Stomach (tissue), 9 donors: ENCODE results near the gene DLX4. TPM values are rescaled to one million over a fixed set of nuclear protein-coding genes. Genes with fewer than 3 reads are reported as not detected.

ENCODE experiments used
- DNase-seq, 2 donors: peaks; one replicate each; pipeline versions ENCODE4 v3.0.0 to v3.0.0-alpha.2; 2013 to 2019
- H3K27ac ChIP-seq, 5 donors: fragments of 200-600 bp in 4 of 5; sonication (generic) in 4 of 5; one replicate each; pipeline ENCODE4 v1.5.1; 2013 to 2019; ENCODE audit warnings: mild to moderate bottlenecking in 1 of 5, moderate library complexity in 1 of 5
- H3K27me3 ChIP-seq, 3 donors: fragments of 200-600 bp; sonication (generic); one replicate each; pipeline ENCODE4 v1.5.1; 2017 to 2019; ENCODE audit warnings: mixed run types in 1 of 3
- H3K36me3 ChIP-seq, 4 donors: fragments of 200-600 bp; sonication (generic); 1 replicate in 3 of 4; 2 replicates in 1 of 4; pipeline ENCODE4 v1.5.1; 2016 to 2019
- H3K4me1 ChIP-seq, 4 donors: fragments of 200-600 bp; sonication (generic); one replicate each; pipeline ENCODE4 v1.5.1; 2016 to 2019
- H3K4me3 ChIP-seq, 4 donors: fragments of 200-600 bp; sonication (generic) in 3 of 4; one replicate each; pipeline ENCODE4 v1.5.1; 2016 to 2019; ENCODE audit warnings: mild to moderate bottlenecking in 1 of 4
- H3K9me3 ChIP-seq, 4 donors: fragments of 200-600 bp; sonication (generic); one replicate each; pipeline ENCODE4 v1.5.1; 2016 to 2019
- EP300 ChIP-seq: sonication (generic); formaldehyde crosslinking; IDR thresholded peaks from one replicate; pipeline ENCODE4 v1.6.1; 2017; ENCODE audit warnings: antibody characterized with exemption
- POLR2A ChIP-seq, 4 donors: fragments of 450-650 bp; IDR thresholded peaks; one replicate each; pipeline ENCODE4 v1.6.1; 2016; ENCODE audit warnings: antibody characterized with exemption in 4 of 4, control low read depth in 2 of 4, mild to moderate bottlenecking in 1 of 4, moderate library complexity in 1 of 4
- POLR2AphosphoS5 ChIP-seq, 3 donors: sonication (generic); formaldehyde crosslinking; IDR thresholded peaks; one replicate each; pipeline ENCODE4 v1.6.1; 2016; ENCODE audit warnings: antibody characterized with exemption in 3 of 3
- WGBS, 5 donors: extraction: QIAGEN DNeasy Blood & Tissue Kit in 3 of 5; methylation state at CpG; one replicate each; pipeline versions ENCODE4 v1.1.5 to v1.1.7; 2013 to 2018; 5-methylcytosine and 5-hydroxymethylcytosine counted together
- intact Hi-C: fragments of 100-400 bp; cut with DNase I; formaldehyde crosslinking; loops from one replicate; pipeline ENCODE4 v1.15.1; 2023; ENCODE audit warnings: low total_unique reads
- polyA plus RNA-seq, 3 donors: library from polyadenylated mRNA; stranded (reverse); fragments of 200-250 nt; gene quantifications; one replicate each; pipeline ENCODE4 v1.2.3, GENCODE V29; 2013
- total RNA-seq, 5 donors: library from RNA; depleted of rRNA; stranded (reverse); fragments of >200 nt; gene quantifications; one replicate each; pipeline versions ENCODE4 v1.1.0 to v1.2.3, GENCODE V29; 2014 to 2016
- TF ChIP-seq, protein P1 (sequence below), 7 experiments: fragments of 450-650 bp in 4 of 7; fragments of 200-600 bp in 3 of 7; sonication (generic) in 3 of 7; IDR thresholded peaks; one replicate each; pipeline ENCODE4 v1.5.1; 2016 to 2019; ENCODE audit warnings: antibody characterized with exemption in 7 of 7, control low read depth in 2 of 7, mild to moderate bottlenecking in 1 of 7
- donor health status: healthy with polysubstance abuse.
- donor health status: Bipolar disorder and iron deficiency.
- donor health status: healthy.

The DLX4 gene
- total and polyA plus RNA-seq, 8 donors = 0.31 to 0.40 TPM; not detected in 6

DNA sequence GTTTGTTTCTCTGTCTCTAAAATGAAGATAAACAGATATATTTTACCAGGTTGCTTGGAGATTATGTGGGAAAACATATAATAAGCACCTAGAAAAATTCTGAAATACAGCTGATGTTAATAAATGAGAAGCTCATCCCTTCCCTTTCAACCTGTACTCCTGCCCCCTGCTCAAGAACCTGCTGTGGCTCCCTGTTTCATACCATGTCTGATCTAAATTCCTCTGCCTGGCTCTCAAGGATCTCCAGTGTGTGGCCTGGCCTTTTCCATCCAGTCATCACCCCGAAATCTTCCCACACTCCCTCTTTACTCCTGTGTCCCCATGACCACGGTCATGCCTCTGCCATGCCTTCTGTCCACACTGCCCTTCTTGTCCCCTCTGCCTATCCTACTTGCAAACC lies 19.4 kb upstream of the DLX4 start:
- Histone ChIP-seq H3K9me3 (no peaks in the 10 kb centered on the region), H3K4me3 (no peak overlapping the region), H3K36me3 (no peaks in the 10 kb centered on the region), H3K4me1 (no peaks in the 10 kb centered on the region), H3K27me3 (peaks cover 10 to 91% (median 46%) of the 10 kb centered on the region in 3 donors), H3K27ac (no peak overlapping the region)
- intact Hi-C loops = loop anchor here (5.0 kb wide), 1 partner anchor 48 kb away; the partner anchor contains the start of gene DLX3
- WGBS, 5 donors = 63 to 85% (median 70%) methylated on average over 2 of the region's 2 CpGs
- DNase-seq = no peak
- no peak for TF ChIP-seq POLR2AphosphoS5 (IDR thresholded peaks at IDR 0.05)
- no peak for TF ChIP-seq EP300
- TF ChIP-seq, protein P1, sequence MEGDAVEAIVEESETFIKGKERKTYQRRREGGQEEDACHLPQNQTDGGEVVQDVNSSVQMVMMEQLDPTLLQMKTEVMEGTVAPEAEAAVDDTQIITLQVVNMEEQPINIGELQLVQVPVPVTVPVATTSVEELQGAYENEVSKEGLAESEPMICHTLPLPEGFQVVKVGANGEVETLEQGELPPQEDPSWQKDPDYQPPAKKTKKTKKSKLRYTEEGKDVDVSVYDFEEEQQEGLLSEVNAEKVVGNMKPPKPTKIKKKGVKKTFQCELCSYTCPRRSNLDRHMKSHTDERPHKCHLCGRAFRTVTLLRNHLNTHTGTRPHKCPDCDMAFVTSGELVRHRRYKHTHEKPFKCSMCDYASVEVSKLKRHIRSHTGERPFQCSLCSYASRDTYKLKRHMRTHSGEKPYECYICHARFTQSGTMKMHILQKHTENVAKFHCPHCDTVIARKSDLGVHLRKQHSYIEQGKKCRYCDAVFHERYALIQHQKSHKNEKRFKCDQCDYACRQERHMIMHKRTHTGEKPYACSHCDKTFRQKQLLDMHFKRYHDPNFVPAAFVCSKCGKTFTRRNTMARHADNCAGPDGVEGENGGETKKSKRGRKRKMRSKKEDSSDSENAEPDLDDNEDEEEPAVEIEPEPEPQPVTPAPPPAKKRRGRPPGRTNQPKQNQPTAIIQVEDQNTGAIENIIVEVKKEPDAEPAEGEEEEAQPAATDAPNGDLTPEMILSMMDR (IDR thresholded peaks at IDR 0.05) = no peak
- TF ChIP-seq POLR2A (IDR thresholded peaks at IDR 0.05) = no peak

DNA sequence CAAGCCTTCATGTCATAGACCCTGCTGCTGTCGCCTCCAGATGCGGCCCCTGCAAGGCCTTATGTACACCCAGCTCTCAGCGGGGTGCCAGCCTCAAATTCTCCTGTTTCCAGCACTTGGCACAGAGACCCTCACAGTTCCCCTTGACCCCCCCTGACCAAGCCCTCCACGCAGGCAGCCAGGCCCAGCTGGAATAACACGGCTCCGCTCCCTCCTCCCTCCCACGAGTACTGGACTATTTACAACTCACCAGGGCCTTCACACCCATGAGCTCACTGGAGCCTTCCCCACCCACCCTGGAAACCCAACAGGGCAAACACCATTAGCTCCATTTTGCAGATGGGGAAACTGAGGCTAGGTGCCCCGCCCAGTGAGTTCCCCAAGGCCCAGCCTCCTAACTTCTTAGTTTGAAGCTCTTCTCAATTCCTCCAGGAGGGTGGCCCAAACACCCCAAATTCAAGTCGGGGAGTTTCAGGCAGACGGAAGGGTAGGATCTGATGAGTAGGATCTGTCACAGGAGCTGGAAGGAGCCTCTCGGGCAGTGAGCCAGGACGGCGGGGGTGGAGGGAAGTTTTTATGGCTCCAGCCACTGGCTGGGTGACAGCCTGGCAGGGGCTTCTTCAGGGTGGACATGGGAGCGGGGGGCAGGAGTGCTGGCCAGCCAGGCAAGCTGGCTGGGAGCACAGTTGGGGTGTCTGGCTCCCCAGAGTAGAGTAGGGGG lies 17.5 kb upstream of the DLX4 start:
- TF ChIP-seq EP300 = no peak
- TF ChIP-seq, protein P1 (IDR thresholded peaks at IDR 0.05) = no peak
- no peak for TF ChIP-seq POLR2AphosphoS5 (IDR thresholded peaks at IDR 0.05)
- TF ChIP-seq POLR2A (IDR thresholded peaks at IDR 0.05) = no peak
- no peaks in the 10 kb centered on the region for H3K9me3 ChIP-seq
- DNase-seq = no peak
- H3K27ac ChIP-seq = no peak overlapping the region
- 49 to 65% (median 61%) methylated on average over 12 to 14 of the region's 14 CpGs for WGBS, 5 donors
- no peaks in the 10 kb centered on the region for H3K4me1 ChIP-seq
- H3K4me3 ChIP-seq = no peak overlapping the region
- intact Hi-C loops = loop anchor here (5.0 kb wide), 1 partner anchor 46 kb away; the partner anchor contains the start of gene DLX3
- no peaks in the 10 kb centered on the region for H3K36me3 ChIP-seq
- H3K27me3 ChIP-seq = peaks cover 10 to 80% (median 33%) of the 10 kb centered on the region in 3 donors

DNA sequence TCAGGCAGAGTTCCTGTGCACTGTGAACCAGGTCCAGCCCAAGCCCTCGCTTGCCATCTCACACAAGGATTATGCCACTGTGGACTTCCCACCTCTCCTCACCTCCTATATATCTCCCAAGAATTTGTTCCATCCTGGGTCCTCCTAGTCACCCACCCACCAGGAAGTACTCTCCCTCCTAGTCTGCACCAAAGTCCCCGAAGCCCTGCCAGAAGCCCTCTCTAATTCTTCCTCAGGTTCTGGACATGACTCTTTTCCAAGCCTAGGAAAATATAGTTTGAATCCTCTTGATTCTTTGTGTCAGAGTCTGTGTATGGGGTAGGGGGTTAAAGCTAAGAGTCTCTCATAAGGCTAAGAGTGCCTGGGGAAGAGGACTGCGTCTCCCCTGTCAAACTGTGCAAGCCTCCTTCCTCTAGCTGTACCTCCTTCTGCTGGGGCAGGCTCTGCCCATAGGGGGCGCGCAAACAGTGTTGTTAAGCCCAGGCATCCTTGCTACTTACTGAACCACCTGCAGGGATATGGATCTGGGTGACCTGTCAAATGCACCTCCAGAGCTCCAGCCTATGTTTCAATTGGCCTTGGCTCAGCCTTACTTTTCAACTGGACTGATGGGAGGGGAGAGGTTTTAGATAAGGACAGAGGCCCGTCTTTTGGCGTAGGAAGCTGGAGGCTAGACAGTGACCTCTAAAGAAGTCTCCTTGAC lies 16.6 kb upstream of the DLX4 start:
- no peaks in the 10 kb centered on the region for H3K9me3 ChIP-seq
- no peak for TF ChIP-seq POLR2A (IDR thresholded peaks at IDR 0.05)
- TF ChIP-seq, protein P1 (IDR thresholded peaks at IDR 0.05) = peak in 5 of 7 experiments; percentile 49 to 76 (median 63)
- no peak overlapping the region for H3K27ac ChIP-seq
- intact Hi-C loops = loop anchor here (5.0 kb wide), 1 partner anchor 45 kb away; the partner anchor contains the start of gene DLX3
- DNase-seq = peak; percentile 80 to 88
- H3K27me3 ChIP-seq = peaks cover 10 to 79% (median 26%) of the 10 kb centered on the region in 3 donors
- H3K36me3 ChIP-seq = no peaks in the 10 kb centered on the region
- no peak overlapping the region for H3K4me3 ChIP-seq
- no peaks in the 10 kb centered on the region for H3K4me1 ChIP-seq
- WGBS, 5 donors = 33 to 44% (median 40%) methylated on average over 7 of the region's 7 CpGs

DNA sequence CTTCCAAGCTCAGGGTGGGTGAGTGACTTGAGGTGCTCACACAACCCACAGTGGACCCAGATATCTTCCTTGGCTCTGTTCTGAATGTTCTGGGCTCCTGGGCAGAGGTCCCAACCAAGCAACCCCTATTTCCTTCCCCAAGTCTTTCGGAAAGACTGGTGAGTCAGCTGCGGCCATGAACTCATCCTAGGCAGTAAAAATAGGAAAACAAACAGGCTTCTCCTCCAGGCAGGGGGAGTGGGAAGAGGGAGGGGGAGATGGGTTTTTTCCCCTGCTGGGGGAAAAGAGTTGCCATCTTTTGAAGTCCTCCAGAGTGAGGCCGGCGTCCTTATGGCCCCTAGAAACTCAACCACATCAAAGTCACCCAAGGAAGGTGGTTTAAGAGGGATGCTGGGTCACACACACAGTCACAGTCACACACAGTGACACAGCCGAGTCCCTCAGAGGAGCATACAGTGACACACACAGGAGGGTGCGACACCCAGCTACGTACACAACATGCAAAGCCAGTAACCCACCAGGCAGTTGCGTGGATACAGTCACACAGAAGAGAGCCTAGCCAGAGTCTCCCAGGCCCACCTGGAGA lies 16.0 kb upstream of the DLX4 start:
- H3K36me3 ChIP-seq = no peaks in the 10 kb centered on the region
- H3K9me3 ChIP-seq = no peaks in the 10 kb centered on the region
- no peak overlapping the region for H3K27ac ChIP-seq
- no peak overlapping the region for H3K4me3 ChIP-seq
- DNase-seq = no peak
- TF ChIP-seq, protein P1 (IDR thresholded peaks at IDR 0.05) = no peak
- H3K4me1 ChIP-seq = no peaks in the 10 kb centered on the region
- WGBS, 5 donors = 55 to 83% (median 73%) methylated on average over 5 to 8 of the region's 8 CpGs
- intact Hi-C loops = loop anchor here (5.0 kb wide), 1 partner anchor 44 kb away; the partner anchor contains the start of gene DLX3
- peaks cover 10 to 79% (median 24%) of the 10 kb centered on the region in 3 donors for H3K27me3 ChIP-seq
